Mesothelial cell of epicardium (in vitro differentiated cells): ENCODE data around the gene NCBP3. TPM values are rescaled to one million over a fixed set of nuclear protein-coding genes. Genes with fewer than 3 reads are reported as not detected.
A peak's percentile ranks its signal among the peaks of the same experiment; 100 is the strongest.

Source experiments
- DNase-seq, 2 experiments: peaks; one replicate each; pipeline ENCODE4 v3.0.0; 2021; ENCODE audit warnings: low spot score in 2 of 2; ENCODE audit not compliant: unreplicated experiment in 2 of 2
- H3K27ac Mint-ChIP-seq: 2 replicates; pipeline ENCODE4 v1.8.0; 2021; ENCODE audit warnings: mixed read lengths
- H3K27me3 Mint-ChIP-seq: 2 replicates; pipeline ENCODE4 v1.8.0; 2021; ENCODE audit warnings: low read depth, mixed read lengths
- H3K36me3 Mint-ChIP-seq: 2 replicates; pipeline ENCODE4 v1.8.0; 2021; ENCODE audit warnings: mixed read lengths
- H3K4me1 Mint-ChIP-seq: 2 replicates; pipeline ENCODE4 v1.8.0; 2021; ENCODE audit warnings: mixed read lengths
- H3K4me3 Mint-ChIP-seq: 2 replicates; pipeline ENCODE4 v1.8.0; 2021; ENCODE audit warnings: mild to moderate bottlenecking, moderate library complexity, mixed read lengths
- H3K9me3 Mint-ChIP-seq: 2 replicates; pipeline ENCODE4 v1.8.0; 2021; ENCODE audit warnings: mixed read lengths
- total RNA-seq: library from RNA; stranded (reverse); gene quantifications from 3 replicates; pipeline ENCODE4 v1.2.1, GENCODE V29; 2021
- TF ChIP-seq, protein P1 (sequence below): fragments of 200-600 bp; sonication (generic); IDR thresholded peaks from one replicate; pipeline ENCODE4 v1.5.0; 2021; ENCODE audit warnings: antibody characterized with exemption; ENCODE audit not compliant: unreplicated experiment

Gene NCBP3
- total RNA-seq, 1 donor from 2014 or later: 97.0 TPM

- peaks cover 38% of the 10 kb centered on the region for H3K4me1 Mint-ChIP-seq
Measured at GRCh38 chr17:3889325-3890012, 43.4 kb upstream of the NCBP3 start.

GRCh38 chr17:3888343-3889171 lies 42.5 kb upstream of the NCBP3 start:
- no peaks in the 10 kb centered on the region for H3K9me3 Mint-ChIP-seq
- no peaks in the 10 kb centered on the region for H3K36me3 Mint-ChIP-seq
- DNase-seq: peak in 1 of 2 experiments; percentile 55
- H3K27ac Mint-ChIP-seq: no peak overlapping the region
- no peak overlapping the region for H3K4me3 Mint-ChIP-seq
- peaks cover 22% of the 10 kb centered on the region for H3K27me3 Mint-ChIP-seq
- peaks cover 34% of the 10 kb centered on the region for H3K4me1 Mint-ChIP-seq
- TF ChIP-seq, protein P1, sequence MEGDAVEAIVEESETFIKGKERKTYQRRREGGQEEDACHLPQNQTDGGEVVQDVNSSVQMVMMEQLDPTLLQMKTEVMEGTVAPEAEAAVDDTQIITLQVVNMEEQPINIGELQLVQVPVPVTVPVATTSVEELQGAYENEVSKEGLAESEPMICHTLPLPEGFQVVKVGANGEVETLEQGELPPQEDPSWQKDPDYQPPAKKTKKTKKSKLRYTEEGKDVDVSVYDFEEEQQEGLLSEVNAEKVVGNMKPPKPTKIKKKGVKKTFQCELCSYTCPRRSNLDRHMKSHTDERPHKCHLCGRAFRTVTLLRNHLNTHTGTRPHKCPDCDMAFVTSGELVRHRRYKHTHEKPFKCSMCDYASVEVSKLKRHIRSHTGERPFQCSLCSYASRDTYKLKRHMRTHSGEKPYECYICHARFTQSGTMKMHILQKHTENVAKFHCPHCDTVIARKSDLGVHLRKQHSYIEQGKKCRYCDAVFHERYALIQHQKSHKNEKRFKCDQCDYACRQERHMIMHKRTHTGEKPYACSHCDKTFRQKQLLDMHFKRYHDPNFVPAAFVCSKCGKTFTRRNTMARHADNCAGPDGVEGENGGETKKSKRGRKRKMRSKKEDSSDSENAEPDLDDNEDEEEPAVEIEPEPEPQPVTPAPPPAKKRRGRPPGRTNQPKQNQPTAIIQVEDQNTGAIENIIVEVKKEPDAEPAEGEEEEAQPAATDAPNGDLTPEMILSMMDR: no peak

More at GRCh38 chr17:3889325-3890012, 43.4 kb upstream of the NCBP3 start:
- Mint-ChIP-seq H3K9me3 (no peaks in the 10 kb centered on the region), H3K27me3 (peaks cover 22% of the 10 kb centered on the region), H3K36me3 (no peaks in the 10 kb centered on the region), H3K4me3 (no peak overlapping the region), H3K27ac (no peak overlapping the region)
- TF ChIP-seq, protein P1: no peak
- no peak for DNase-seq

- DNase-seq: no peak
- Mint-ChIP-seq H3K4me1 (peaks cover 31% of the 10 kb centered on the region), H3K4me3 (no peak overlapping the region), H3K9me3 (no peaks in the 10 kb centered on the region), H3K27me3 (peaks cover 22% of the 10 kb centered on the region), H3K27ac (no peak overlapping the region), H3K36me3 (no peaks in the 10 kb centered on the region)
- TF ChIP-seq, protein P1: no peak
Measured at GRCh38 chr17:3887804-3888203, 41.8 kb upstream of the NCBP3 start.

GRCh38 chr17:3887394-3887793 lies 41.3 kb upstream of the NCBP3 start:
- H3K4me1 Mint-ChIP-seq: peaks cover 31% of the 10 kb centered on the region
- no peak overlapping the region for H3K4me3 Mint-ChIP-seq
- peaks cover 22% of the 10 kb centered on the region for H3K27me3 Mint-ChIP-seq
- TF ChIP-seq, protein P1: no peak
- peak overlapping the region; percentile 43 for H3K27ac Mint-ChIP-seq
- no peaks in the 10 kb centered on the region for H3K36me3 Mint-ChIP-seq
- no peaks in the 10 kb centered on the region for H3K9me3 Mint-ChIP-seq
- no peak for DNase-seq

- TF ChIP-seq, protein P1: no peak
- Mint-ChIP-seq H3K36me3 (no peaks in the 10 kb centered on the region), H3K4me1 (peaks cover 28% of the 10 kb centered on the region), H3K27me3 (peaks cover 18% of the 10 kb centered on the region), H3K4me3 (no peak overlapping the region), H3K27ac (peak overlapping the region; percentile 43), H3K9me3 (no peaks in the 10 kb centered on the region)
- no peak for DNase-seq
Measured at GRCh38 chr17:3886776-3887175, 40.7 kb upstream of the NCBP3 start.
